GM21360 (cell line): ENCODE results near the gene ITPR3.

Experiments
- ATAC-seq: cut with Tn5 transposase; IDR thresholded peaks from one replicate; pipeline ENCODE4 v1.9.1; 2021; ENCODE audit warnings: mild to moderate bottlenecking, moderate library complexity; ENCODE audit not compliant: unreplicated experiment

ITPR3 gene

GRCh38 chr6:33727932-33728331, 106.8 kb downstream of the ITPR3 start:
- no peak for ATAC-seq

GRCh38 chr6:33728438-33728837, 107.3 kb downstream of the ITPR3 start:
- ATAC-seq = no peak

GRCh38 chr6:33729059-33729458, 107.9 kb downstream of the ITPR3 start:
- no peak for ATAC-seq

- no peak for ATAC-seq
Measured at GRCh38 chr6:33730611-33731010, 109.5 kb downstream of the ITPR3 start.

GRCh38 chr6:33731035-33731434, 109.9 kb downstream of the ITPR3 start:
- ATAC-seq = no peak

- ATAC-seq = no peak
Measured at GRCh38 chr6:33731751-33732282, 110.7 kb downstream of the ITPR3 start.

- no peak for ATAC-seq
Measured at GRCh38 chr6:33732385-33732784, 111.3 kb downstream of the ITPR3 start.

- ATAC-seq = no peak
Measured at GRCh38 chr6:33732817-33733708, 111.9 kb downstream of the ITPR3 start.

GRCh38 chr6:33733709-33734007, 112.5 kb downstream of the ITPR3 start:
- no peak for ATAC-seq

- ATAC-seq = no peak
Measured at GRCh38 chr6:33735216-33735615, 114.1 kb downstream of the ITPR3 start.

GRCh38 chr6:33737267-33738026, 116.3 kb downstream of the ITPR3 start:
- no peak for ATAC-seq

- ATAC-seq = no peak
Measured at GRCh38 chr6:33738153-33738552, 117.0 kb downstream of the ITPR3 start.

GRCh38 chr6:33738879-33739278, 117.8 kb downstream of the ITPR3 start:
- ATAC-seq = no peak

GRCh38 chr6:33739571-33739970, 118.4 kb downstream of the ITPR3 start:
- ATAC-seq = no peak

GRCh38 chr6:33740204-33740608, 119.1 kb downstream of the ITPR3 start:
- ATAC-seq = no peak

- ATAC-seq = no peak
Measured at GRCh38 chr6:33740794-33741193, 119.7 kb downstream of the ITPR3 start.

- ATAC-seq = no peak
Measured at GRCh38 chr6:33742092-33742491, 121.0 kb downstream of the ITPR3 start.

GRCh38 chr6:33742837-33743236, 121.7 kb downstream of the ITPR3 start:
- no peak for ATAC-seq

- no peak for ATAC-seq
Measured at GRCh38 chr6:33744001-33744848, 123.1 kb downstream of the ITPR3 start.

GRCh38 chr6:33744895-33745546, 123.9 kb downstream of the ITPR3 start:
- no peak for ATAC-seq

GRCh38 chr6:33745548-33745947, 124.4 kb downstream of the ITPR3 start:
- no peak for ATAC-seq
